HepG2 (cell line): Measurements from ENCODE around the gene INAFM2. TPM values are rescaled to one million over a fixed set of nuclear protein-coding genes. Genes with fewer than 3 reads are reported as not detected.
A peak's percentile ranks its signal among the peaks of the same experiment; 100 is the strongest.

Experiments used
- HDAC6 ChIP-seq: fragments of 200-600 bp; sonication (generic); IDR thresholded peaks from 2 replicates; pipeline ENCODE4 v1.7.0; 2017; ENCODE audit warnings: mild to moderate bottlenecking, antibody characterized with exemption, low read length, low read depth
- HIVEP1 ChIP-seq: sonication (generic); formaldehyde crosslinking; IDR thresholded peaks from 2 replicates; pipeline ENCODE4 v1.4.0; 2020; ENCODE audit warnings: mild to moderate bottlenecking, missing genetic modification reagents
- JUN ChIP-seq: sonication (generic); formaldehyde crosslinking; IDR thresholded peaks from 2 replicates; pipeline ENCODE4 v1.4.0; 2020; ENCODE audit warnings: mild to moderate bottlenecking, missing genetic modification reagents
- KAT8 ChIP-seq: IDR thresholded peaks from 2 replicates; pipeline ENCODE4 v1.6.1; 2016; ENCODE audit warnings: missing genetic modification reagents, missing compliant biosample characterization
- MXD4 ChIP-seq: IDR thresholded peaks from 2 replicates; pipeline ENCODE4 v1.6.1; 2016; ENCODE audit warnings: mild to moderate bottlenecking, missing biosample characterization, missing genetic modification reagents
- MYC ChIP-seq: sonication (generic); formaldehyde crosslinking; IDR thresholded peaks from 2 replicates; pipeline ENCODE4 v1.9.0; 2021; ENCODE audit warnings: missing genetic modification reagents, borderline replicate concordance
- SCMH1 ChIP-seq: sonication (generic); formaldehyde crosslinking; IDR thresholded peaks from 2 replicates; pipeline ENCODE4 v1.9.0; 2021; ENCODE audit warnings: missing genetic modification reagents, mild to moderate bottlenecking, borderline replicate concordance
- SOX13 ChIP-seq, 3 experiments: fragments of 450-650 bp in 1 of 3; sonication (generic) in 1 of 3; formaldehyde crosslinking in 1 of 3; IDR thresholded peaks in 2 of 3; conservative IDR thresholded peaks in 1 of 3; 2 replicates each; pipeline versions ENCODE4 v1.5.0 to v1.6.1; 2016 to 2020; ENCODE audit warnings: antibody characterized with exemption in 1 of 3, mild to moderate bottlenecking in 1 of 3, missing compliant biosample characterization in 1 of 3, missing genetic modification reagents in 1 of 3, moderate library complexity in 1 of 3
- SUZ12 ChIP-seq: fragments of 150-350 bp; IDR thresholded peaks from 2 replicates; pipeline ENCODE4 v1.6.1; 2014; ENCODE audit warnings: low read depth, low read length
- TOPORS ChIP-seq: sonication (generic); formaldehyde crosslinking; IDR thresholded peaks from 2 replicates; pipeline ENCODE4 v1.8.0; 2023; ENCODE audit warnings: mild to moderate bottlenecking, missing genetic modification reagents
- TRIM24 ChIP-seq: sonication (generic); formaldehyde crosslinking; IDR thresholded peaks from 2 replicates; pipeline ENCODE4 v1.8.0; 2022; ENCODE audit warnings: mild to moderate bottlenecking, missing genetic modification reagents
- ZMAT3 ChIP-seq: sonication (generic); formaldehyde crosslinking; conservative IDR thresholded peaks from 2 replicates; pipeline ENCODE4 v1.7.0; 2021; ENCODE audit warnings: missing genetic modification reagents
- ZNF296 ChIP-seq: sonication (generic); formaldehyde crosslinking; conservative IDR thresholded peaks from 2 replicates; pipeline ENCODE4 v1.5.0; 2020; ENCODE audit warnings: mild to moderate bottlenecking, missing genetic modification reagents
- ZNF331 ChIP-seq: sonication (generic); formaldehyde crosslinking; IDR thresholded peaks from 2 replicates; pipeline ENCODE4 v1.4.0; 2020; ENCODE audit warnings: missing genetic modification reagents
- ZSCAN9 ChIP-seq: IDR thresholded peaks from 2 replicates; pipeline ENCODE4 v1.6.1; 2016; ENCODE audit warnings: borderline replicate concordance
- polyA plus RNA-seq, 8 experiments: library from polyadenylated mRNA; depleted of rRNA in 3 of 8; stranded (reverse) in 7 of 8; unstranded in 1 of 8; fragments of >200 nt; fragmentation: Illumina TruSeq in 4 of 8; extraction: Trizol in 4 of 8; gene quantifications; 2 replicates each; pipeline versions ENCODE4 v1.2.1 to v1.2.3, GENCODE V29; 2011 to 2016; ENCODE audit warnings: low read depth in 4 of 8, missing spikeins in 1 of 8, mixed read lengths in 1 of 8; ENCODE audit not compliant: insufficient read depth in 1 of 8
- total RNA-seq, 5 experiments: library from RNA; depleted of rRNA; stranded (reverse); fragments of >200 nt; fragmentation: Illumina TruSeq; extraction: Trizol; gene quantifications; 2 replicates each; pipeline ENCODE4 v1.2.3, GENCODE V29; 2016; ENCODE audit warnings: low read depth in 1 of 5
- TF ChIP-seq, protein P1 (sequence below): sonication (generic); formaldehyde crosslinking; IDR thresholded peaks from 2 replicates; pipeline ENCODE4 v1.9.0; 2021; ENCODE audit warnings: missing genetic modification reagents, borderline replicate concordance
- TF ChIP-seq, protein P2 (sequence below): IDR thresholded peaks from 2 replicates; pipeline ENCODE4 v1.6.1; 2018; ENCODE audit warnings: missing genetic modification reagents, mild to moderate bottlenecking, missing compliant biosample characterization

The INAFM2 gene
- total and polyA plus RNA-seq, 2 of the 13 experiments (the other 11 are each of a cell fraction or from before 2014, with no cell fraction given), result 5.5 to 6.5 TPM

DNA sequence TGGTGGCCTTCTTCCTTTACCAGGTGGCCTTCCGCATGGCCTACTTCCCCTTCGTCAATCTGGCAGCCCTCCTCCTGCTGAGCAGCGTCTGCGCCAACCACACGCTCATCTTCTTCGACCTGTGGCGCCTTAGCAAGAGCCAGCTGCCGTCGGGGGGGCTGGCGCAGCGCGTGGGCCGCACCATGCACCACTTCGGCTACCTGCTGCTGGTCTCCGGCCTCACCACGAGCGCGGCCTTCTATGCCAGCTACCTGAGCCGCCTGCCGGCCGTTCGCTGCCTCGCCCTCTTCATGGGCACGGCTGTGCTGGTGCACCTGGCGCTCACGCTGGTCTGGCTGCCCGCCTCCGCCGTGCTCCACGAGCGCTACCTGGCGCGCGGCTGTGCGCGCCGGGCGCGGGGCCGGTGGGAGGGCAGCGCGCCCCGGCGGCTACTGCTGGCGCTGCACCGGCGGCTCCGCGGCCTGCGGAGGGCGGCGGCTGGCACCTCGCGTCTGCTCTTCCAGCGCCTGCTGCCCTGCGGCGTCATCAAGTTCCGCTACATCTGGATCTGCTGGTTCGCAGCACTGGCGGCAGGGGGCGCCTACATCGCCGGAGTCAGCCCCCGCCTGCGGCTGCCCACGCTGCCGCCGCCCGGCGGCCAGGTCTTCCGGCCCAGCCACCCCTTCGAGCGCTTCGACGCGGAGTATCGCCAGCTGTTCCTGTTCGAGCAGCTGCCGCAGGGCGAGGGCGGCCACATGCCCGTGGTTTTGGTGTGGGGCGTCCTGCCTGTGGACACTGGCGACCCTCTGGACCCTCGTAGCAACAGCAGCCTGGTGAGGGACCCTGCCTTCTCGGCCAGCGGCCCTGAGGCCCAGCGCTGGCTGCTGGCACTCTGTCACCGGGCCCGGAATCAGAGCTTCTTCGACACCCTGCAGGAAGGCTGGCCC, 44.5 kb downstream of the INAFM2 start (continued):
- TF ChIP-seq ZSCAN9 (CRISPR knock-in tag) (peak; percentile 95), MYC (peak; percentile 88), ZNF331 (CRISPR knock-in tag) (peak; percentile 70; the same call in 1 of the 2 replicates), HDAC6 (no peak), ZMAT3 (CRISPR knock-in tag) (peak; percentile 60; the same call in 1 of the 2 replicates), TOPORS (peak; percentile 92), SUZ12 (no peak), ZNF296 (peak; percentile 50; the same call in 1 of the 2 replicates), TRIM24 (CRISPR knock-in tag) (no peak), MXD4 (CRISPR knock-in tag) (peak; percentile 89), HIVEP1 (peak; percentile 91), SOX13 (IDR thresholded peaks at IDR 0.05) (no peak), SOX13 (CRISPR knock-in tag; conservative IDR thresholded peaks at IDR 0.05 in 1 of 2, IDR thresholded peaks at IDR 0.05 in 1 of 2) (peak in 1 of 2 experiments; percentile 39; a peak in 1 of 4 replicates), KAT8 (CRISPR knock-in tag) (peak; percentile 83), SCMH1 (CRISPR knock-in tag) (no peak), JUN (CRISPR knock-in tag) (peak; percentile 78; the same call in 1 of the 2 replicates)
- TF ChIP-seq, protein P1, sequence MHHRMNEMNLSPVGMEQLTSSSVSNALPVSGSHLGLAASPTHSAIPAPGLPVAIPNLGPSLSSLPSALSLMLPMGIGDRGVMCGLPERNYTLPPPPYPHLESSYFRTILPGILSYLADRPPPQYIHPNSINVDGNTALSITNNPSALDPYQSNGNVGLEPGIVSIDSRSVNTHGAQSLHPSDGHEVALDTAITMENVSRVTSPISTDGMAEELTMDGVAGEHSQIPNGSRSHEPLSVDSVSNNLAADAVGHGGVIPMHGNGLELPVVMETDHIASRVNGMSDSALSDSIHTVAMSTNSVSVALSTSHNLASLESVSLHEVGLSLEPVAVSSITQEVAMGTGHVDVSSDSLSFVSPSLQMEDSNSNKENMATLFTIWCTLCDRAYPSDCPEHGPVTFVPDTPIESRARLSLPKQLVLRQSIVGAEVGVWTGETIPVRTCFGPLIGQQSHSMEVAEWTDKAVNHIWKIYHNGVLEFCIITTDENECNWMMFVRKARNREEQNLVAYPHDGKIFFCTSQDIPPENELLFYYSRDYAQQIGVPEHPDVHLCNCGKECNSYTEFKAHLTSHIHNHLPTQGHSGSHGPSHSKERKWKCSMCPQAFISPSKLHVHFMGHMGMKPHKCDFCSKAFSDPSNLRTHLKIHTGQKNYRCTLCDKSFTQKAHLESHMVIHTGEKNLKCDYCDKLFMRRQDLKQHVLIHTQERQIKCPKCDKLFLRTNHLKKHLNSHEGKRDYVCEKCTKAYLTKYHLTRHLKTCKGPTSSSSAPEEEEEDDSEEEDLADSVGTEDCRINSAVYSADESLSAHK (CRISPR knock-in tag), result peak; percentile 86; the same call in 1 of the 2 replicates
- TF ChIP-seq, protein P2, sequence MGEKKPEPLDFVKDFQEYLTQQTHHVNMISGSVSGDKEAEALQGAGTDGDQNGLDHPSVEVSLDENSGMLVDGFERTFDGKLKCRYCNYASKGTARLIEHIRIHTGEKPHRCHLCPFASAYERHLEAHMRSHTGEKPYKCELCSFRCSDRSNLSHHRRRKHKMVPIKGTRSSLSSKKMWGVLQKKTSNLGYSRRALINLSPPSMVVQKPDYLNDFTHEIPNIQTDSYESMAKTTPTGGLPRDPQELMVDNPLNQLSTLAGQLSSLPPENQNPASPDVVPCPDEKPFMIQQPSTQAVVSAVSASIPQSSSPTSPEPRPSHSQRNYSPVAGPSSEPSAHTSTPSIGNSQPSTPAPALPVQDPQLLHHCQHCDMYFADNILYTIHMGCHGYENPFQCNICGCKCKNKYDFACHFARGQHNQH (CRISPR knock-in tag), result peak; percentile 74
